GM19193 (cell line): ENCODE data around the gene CCDC141.

Source experiments
- POLR2A ChIP-seq: IDR thresholded peaks from 4 replicates; pipeline ENCODE4 v1.6.1; 2011; ENCODE audit not compliant: insufficient read depth, insufficient read length; ENCODE audit errors: extremely low read depth

CCDC141 gene

DNA sequence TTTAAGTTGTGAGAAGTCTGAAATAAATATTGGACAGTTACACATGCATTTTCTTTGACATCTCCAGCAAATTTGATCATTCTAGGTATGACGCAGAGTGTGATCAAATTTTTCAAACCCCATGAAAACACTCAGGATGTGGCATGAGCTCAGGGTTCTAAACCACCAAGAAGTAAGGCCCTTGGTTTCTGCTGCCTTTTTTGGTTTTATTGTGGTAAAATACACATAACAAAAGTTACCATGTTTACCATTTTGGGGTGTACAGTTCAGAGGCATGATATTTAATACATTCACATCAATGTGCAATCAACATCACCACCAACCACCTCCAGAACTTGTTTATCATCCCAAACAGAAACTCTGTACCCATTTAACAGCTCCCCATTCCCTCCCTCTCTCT lies 178.4 kb downstream of the CCDC141 start:
- no peak for TF ChIP-seq POLR2A

DNA sequence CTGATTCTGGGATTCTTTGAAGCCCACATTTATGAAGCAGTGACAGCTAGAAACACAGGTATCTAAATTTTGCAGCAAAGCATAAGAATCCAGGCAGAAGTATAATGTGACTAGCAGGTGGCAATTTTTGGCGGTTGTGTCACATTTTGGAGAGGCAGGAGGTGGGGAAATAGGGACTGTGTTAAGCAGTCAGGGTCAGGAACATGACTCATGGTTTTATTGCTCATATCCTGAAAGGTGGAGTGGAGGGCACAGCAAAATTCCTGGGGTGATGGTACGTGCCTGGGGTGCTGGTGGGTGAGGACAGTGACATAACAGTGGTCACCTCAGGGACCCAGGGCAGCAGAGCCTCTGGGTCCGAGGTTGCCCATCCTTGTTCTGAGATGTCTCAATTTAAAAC lies 179.2 kb downstream of the CCDC141 start:
- TF ChIP-seq POLR2A: no peak

DNA sequence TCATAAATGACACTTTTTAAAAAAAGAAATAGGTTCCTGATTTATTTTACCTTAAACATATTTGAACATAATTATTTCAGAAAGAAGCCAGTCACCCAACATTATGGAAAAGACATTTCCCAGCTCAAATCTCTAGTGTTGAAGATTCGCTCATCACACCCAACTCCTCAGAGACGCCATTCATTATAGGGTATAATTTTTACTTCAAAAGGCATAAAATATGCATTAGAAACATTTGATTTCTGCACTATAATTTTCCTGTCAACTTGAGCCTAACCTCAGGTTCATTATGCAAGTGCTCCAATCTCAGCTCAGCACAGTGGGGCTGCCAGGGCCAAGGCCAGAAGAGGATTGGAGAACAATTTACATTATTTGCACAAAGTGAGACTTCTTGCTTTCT lies 183.9 kb downstream of the CCDC141 start:
- TF ChIP-seq POLR2A: no peak

DNA sequence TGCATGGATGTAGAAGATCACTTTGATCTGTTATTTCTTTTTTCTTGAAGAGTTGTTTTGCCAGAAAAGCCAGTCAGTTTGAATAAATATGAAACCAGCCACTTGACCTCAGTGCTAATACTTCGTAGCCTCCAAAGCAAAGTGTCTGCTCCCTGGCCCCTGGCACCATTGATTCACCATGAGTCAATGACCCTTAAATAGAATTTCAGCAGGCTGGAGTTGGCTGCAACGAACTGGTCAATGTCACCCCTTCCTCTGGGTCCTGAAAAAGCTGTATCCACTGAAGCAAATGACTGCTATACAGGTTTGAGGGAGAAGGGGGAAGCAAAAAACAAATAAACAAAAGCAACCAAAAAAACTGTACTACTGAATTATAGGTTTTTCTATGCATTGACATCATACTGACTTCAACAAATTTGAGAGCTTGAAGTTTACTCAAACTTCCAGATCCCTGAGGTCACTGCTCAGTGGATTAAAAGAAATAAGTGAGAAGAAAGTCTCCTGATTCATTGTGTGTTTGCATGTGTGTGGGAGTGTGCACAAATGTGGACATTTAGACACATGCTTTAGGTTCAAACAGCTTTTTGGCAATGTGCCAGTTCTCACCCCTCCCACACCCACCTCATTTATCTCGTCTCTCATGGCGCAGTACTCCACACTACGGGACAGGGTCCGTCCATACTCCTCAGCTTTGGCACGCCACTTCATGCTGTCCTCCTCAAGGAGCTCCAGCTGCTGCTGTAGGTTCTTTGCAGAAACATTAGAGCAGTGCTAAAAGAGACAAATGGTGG lies 184.6 kb downstream of the CCDC141 start:
- no peak for TF ChIP-seq POLR2A

DNA sequence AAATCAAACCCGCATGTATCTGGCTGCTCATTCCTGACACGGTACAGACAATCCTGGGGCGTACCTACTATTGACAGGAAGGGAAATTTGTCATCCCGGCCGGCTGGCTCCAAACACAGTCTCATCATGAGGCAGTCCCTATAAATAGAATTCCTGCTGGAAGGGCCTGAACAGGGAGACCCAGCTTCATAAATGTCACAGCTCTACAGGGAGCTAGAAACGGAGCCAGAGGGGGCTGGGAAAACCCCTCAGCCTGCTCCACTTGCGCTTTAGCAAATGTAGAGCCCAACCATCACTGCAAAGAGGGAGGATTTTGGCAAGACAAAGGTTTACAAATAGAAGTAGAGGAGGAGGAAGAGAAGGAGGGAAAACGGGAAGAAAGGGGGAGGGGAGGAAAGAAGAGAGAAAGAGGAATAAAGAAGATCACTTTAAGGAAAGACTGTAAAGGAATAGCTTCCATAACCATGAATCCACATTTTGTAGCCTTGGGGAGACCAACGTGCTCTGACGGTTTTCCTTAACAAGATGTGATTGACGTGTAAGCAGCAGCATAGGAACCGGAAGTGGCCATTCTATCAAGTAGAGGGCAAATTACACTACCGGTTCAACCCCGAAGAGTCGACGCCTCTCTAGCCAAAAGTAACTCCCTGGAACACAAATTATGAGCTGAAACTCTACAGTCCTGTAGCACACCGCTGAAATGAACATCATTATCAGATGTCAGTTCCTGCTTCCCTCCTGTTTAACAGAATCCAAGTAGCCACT lies 185.9 kb downstream of the CCDC141 start:
- TF ChIP-seq POLR2A: no peak

DNA sequence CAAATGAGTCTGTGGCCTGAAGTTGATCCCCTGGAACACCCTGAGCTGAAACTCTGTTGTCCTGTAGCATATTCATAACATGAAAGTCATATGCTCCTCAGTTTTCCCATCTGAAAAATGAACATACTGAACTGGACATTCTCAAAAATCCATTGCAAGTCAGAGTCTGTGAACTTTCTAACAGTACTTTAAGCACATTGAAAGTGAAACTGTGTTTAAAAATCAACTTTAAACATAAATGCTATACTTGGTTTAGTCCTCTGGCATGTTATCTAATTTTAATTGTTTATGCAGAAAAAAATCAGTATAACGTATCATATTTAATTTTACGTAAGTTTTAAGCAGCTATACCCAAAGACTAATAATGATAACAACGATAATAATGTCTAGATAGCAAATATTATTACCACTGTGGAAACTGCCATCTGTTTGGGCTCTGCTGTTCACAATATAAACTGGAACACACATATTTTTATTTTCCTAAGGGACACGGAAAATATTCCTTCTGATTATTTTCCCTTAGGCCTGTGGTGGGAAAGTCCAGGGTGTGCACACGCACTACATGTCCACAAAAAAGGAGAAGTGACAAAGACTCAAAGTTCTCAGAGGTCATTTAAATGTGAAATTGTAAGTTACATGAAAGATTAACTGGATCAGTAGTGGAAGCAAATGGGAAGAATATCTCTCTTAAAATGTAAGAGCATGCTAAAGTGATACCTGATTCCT lies 186.6 kb downstream of the CCDC141 start:
- no peak for TF ChIP-seq POLR2A

DNA sequence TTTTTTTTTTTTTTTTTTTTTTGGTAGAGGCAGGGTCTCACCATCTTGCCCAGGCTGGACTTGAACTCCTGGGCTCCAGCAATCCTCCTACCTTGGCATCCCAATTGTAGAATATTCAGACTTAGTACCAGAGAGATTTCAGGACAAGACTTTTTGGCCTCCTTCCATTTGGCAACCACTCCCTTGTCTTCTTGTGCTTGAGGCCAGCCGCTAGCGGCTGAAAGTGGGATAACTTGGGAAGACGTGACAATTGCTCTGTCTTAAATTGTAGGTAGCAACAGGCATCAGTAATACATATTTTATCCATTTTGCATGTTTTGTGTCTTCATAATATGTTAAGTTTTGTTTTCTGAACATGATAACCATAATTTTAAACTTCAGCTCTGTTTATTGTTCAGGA lies 189.4 kb downstream of the CCDC141 start:
- no peak for TF ChIP-seq POLR2A

DNA sequence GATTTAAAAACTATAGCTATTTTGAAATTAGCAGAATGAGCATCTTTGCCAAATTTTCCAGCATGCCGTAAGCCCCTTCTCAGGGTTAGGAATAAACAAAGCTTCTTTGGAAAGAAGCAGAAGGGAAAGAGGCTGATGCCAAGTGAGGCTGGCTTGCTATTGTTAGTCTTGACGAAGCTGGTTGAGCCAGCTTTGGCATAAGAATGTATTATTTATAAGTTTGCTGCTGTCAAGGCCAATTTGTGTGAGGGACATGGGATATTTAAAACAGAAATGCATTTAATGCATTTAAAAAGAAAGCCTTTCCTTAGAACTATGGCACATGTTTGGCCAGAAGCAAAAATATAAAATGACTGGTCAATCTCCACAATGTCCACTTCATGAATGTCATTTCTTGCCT lies 190.2 kb downstream of the CCDC141 start:
- TF ChIP-seq POLR2A: no peak

DNA sequence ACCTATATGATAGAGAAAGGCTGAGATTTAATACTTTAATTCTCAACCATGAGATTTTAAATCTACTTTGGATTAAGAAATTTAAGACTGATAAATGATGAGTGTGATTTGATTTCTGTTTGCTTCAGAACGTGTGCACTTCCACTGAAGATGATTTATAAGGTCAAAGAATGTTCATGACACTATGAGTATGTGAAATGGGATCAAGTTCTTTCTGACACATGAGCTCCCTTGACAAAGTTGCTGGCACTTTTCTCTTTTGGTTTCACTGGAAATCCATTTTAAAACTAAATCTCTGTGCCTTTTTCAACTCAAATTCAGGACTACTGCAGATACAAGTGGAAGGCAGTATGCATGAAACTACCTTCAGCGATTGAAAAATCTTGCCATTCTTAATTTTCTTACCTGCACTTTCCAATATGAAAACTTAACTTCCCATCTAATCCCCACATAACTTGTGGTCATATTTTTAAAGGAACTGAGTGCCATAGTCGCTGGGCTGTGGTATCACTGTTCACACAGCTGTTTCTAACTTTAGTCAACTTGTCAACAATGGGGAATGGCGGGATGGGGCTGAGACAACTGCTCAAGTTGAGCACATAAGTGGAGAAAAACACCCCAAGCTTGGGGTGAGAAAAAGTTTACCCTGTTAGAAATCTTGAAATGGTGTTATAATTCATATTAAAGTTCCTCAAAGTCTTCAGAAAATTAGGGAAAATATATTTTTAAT lies 190.9 kb downstream of the CCDC141 start:
- no peak for TF ChIP-seq POLR2A

DNA sequence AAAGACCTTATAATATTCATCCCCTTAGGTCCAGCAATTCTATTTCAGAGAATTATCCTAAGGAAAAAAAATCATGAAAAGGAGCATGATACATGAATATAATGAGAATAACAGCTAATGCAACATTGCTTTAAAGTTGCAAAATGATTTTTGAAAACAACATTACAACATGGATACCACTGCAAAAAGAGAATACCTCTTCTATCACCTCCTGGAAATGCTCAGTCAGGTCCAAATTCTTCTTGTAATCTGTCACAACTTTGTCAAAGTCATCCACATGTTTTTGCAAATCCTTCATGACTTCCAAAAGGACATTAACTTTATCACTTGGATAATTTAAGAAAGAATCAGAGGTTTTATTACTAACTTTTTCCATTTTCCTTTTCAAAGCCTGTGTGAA lies 194.8 kb downstream of the CCDC141 start:
- no peak for TF ChIP-seq POLR2A

DNA sequence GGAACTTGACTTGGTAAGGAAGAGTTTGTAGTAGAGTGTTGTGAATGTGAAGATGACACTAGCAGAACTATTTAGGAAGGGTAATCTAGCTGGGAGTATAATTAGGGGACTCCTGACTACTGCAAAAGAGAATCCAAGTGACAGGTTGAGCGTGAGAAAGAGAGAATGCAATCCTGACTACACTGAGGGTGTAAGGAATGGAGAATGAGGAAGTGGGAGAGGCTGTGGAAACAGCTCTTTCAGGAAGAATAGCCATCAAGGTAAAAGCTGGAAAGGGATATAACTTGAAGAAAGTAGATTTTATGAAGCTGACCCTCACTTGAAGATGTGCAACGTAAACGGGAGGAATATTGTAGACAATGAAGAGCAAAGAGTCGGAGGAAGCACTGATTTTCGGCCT lies 201.6 kb downstream of the CCDC141 start:
- no peak for TF ChIP-seq POLR2A

DNA sequence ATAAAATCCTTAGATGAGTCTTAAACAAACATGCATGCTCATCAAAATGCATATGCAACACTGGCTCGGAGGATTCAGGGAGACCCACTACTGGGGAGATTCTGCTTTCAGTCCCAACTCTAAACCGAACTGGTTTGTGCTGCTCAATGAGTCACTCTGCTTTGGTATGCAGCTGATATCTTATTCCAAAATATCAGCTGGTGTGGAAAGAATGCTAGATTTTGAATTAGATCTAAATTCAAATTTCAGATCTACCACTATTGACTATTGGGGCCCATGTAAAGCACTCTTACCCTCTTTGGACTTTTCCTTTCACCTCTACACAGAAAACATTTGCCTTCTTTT lies 203.5 kb downstream of the CCDC141 start:
- TF ChIP-seq POLR2A: no peak

DNA sequence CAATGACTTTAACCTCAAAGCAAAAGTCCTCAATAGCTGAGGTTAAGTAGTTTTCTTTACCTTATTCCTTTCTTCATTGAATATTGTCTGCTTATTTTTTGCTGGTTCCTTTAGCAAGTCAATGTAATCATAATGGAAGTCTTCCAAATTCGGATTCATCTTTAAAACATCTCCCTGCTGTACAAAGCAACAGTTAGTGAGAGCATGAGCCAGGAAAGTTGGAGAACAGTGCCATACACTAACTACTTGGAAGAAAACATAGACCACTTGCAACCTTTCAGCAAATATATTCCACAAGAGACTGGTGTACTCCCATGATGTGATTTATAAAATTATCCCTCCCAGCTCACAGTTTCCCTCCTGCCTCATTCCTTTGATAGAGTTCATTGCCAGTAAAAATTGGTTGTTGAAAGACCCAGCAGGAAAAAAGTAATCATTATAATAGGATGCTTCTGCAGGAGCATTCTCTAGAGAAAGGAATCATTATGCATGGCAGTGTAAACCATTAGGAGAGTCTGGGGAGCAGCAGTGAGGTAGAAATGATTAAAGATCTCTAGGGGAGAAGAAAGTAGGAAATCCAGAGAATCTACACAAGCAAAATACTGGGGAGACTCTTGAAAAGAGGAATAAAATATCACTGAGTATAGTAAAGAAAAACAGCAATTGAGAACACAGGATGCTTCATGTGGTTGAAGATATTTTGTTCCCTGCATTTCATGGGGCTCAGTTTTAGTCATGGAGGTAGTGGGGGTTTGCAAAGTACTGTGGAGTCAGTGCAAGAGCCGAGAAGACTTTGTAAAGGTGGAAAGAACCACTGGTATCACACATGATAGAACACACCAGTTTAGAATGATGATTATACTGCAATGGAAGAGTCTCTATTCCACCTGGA lies 204.1 kb downstream of the CCDC141 start:
- TF ChIP-seq POLR2A: no peak

DNA sequence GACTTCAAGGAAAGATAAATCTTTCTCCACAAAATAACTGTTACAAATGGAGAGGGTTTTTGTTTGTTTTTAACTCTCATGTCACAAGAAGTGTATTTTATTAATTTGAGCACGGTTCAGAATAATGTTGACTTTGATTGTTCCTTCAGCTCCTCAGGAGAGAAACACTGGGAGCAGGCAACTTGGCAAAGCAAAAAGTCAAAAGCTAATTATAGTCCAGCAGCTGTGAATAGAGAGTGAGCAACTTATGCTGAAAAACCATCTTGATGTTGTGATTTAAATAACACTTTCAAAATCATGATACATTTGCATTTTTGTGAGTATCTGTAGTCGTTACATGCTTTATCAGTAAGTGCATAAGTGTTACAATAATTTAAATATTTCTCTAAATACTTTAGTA lies 205.2 kb downstream of the CCDC141 start:
- no peak for TF ChIP-seq POLR2A
